T47D (cell line): ENCODE measurements around the gene NUP42.

Source experiments
- DNase-seq, 2 experiments: peaks; one replicate each; pipeline versions ENCODE4 v3.0.0 to v3.0.0-alpha.2; 2011 to 2012; ENCODE audit warnings: low read depth in 1 of 2, low spot score in 1 of 2
- JUND ChIP-seq: IDR thresholded peaks from 2 replicates; pipeline ENCODE4 v1.6.1; 2012; ENCODE audit warnings: low read depth
- in situ Hi-C: cut with HindIII; loops from 2 replicates; pipeline ENCODE4 v1.10.0; 2016; ENCODE audit warnings: low sequenced_read_pairs, low pct_unique_long_range_greater_than_20kb

The NUP42 gene

DNA sequence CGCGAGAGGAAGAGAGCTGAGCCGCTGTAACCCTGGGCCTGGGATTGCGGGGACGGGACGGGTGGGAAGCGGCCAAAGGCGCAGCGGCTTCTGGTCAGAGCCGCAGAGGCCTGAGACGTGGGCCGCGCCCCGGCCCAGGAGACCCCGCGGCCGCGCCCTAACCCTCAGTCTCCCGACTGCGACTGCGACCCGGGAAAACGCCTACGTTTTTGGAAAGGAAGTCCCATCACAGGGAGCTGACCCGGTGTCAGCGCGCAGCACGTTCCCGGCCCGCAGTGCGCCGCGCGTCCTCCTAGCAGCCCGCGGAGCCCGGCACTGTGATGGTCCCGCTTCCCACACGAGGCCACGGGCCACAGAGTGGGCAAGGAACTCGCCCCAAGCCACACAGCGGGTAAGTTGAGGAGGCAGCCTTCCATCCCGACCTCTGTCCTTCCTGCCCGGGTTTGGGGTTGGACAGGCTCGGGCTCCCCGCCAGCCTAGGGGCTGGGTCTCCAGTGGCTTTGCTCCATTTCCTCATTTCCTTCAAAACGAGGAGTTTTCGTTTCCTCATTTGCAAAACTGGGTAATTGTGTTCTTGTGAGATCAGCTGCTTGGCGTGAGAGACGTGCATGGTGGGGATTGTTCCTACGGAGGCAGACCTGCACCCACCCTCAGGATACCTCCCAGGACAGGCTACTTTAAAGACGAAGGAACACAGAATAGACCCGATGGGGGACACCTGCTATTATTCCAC is 65.9 kb downstream of the NUP42 start:
- DNase-seq = no peak
- in situ Hi-C loops = no loop called here

GRCh38 chr7:23249486-23249885 is 67.6 kb downstream of the NUP42 start:
- DNase-seq = no peak
- in situ Hi-C loops = no loop called here
- no peak for TF ChIP-seq JUND

More for the DNA sequence above, 65.9 kb downstream of the NUP42 start:
- TF ChIP-seq JUND = no peak
